SK-N-SH treated with all-trans-retinoic acid at 6 μM for 48 hours (cell line): Measurements from ENCODE around the gene EML1.

Experiments
- ATAC-seq: fragments of 200-7000 bp; cut with Tn5 transposase; 3 replicates; pipeline ENCODE4 v1.9.1; 2020; ENCODE audit warnings: mild to moderate bottlenecking, moderate library complexity
- ARNTL ChIP-seq: fragments of 450-650 bp; formaldehyde crosslinking; IDR thresholded peaks from 2 replicates; pipeline ENCODE4 v1.5.0; 2020; ENCODE audit warnings: low read depth, mild to moderate bottlenecking, moderate library complexity, borderline replicate concordance
- BACH2 ChIP-seq: fragments of 250-450 bp; sonication (Bioruptor Pico); IDR thresholded peaks from 2 replicates; pipeline ENCODE4 v1.9.0; 2021; ENCODE audit warnings: mild to moderate bottlenecking, borderline replicate concordance
- CREB5 ChIP-seq: fragments of 250-450 bp; sonication (Bioruptor Pico); IDR thresholded peaks from 2 replicates; pipeline ENCODE4 v1.5.1; 2020; ENCODE audit warnings: low read depth, mild to moderate bottlenecking, moderate library complexity
- CSRNP3 ChIP-seq: fragments of 250-450 bp; sonication (Bioruptor Pico); IDR thresholded peaks from 2 replicates; pipeline ENCODE4 v1.5.1; 2021; ENCODE audit warnings: mild to moderate bottlenecking, moderate library complexity
- ESRRG ChIP-seq: fragments of 250-450 bp; sonication (Bioruptor Pico); IDR thresholded peaks from 2 replicates; pipeline ENCODE4 v1.6.1; 2021; ENCODE audit warnings: mild to moderate bottlenecking
- ISL1 ChIP-seq: fragments of 250-450 bp; sonication (Bioruptor Pico); IDR thresholded peaks from 2 replicates; pipeline ENCODE4 v2.1.2; 2022; ENCODE audit warnings: mild to moderate bottlenecking, moderate library complexity
- OSR1 ChIP-seq: fragments of 250-450 bp; sonication (Bioruptor Pico); IDR thresholded peaks from 2 replicates; pipeline ENCODE4 v1.8.0; 2022; ENCODE audit warnings: moderate library complexity, mild to moderate bottlenecking, inconsistent platforms
- PATZ1 ChIP-seq: fragments of 250-450 bp; sonication (Bioruptor Pico); IDR thresholded peaks from 2 replicates; pipeline ENCODE4 v1.8.0; 2020; ENCODE audit warnings: mild to moderate bottlenecking, moderate library complexity, borderline replicate concordance
- POU6F1 ChIP-seq: fragments of 250-450 bp; sonication (Bioruptor Pico); IDR thresholded peaks from 2 replicates; pipeline ENCODE4 v1.8.0; 2021; ENCODE audit warnings: low read depth, mild to moderate bottlenecking, moderate library complexity, borderline replicate concordance
- PPARA ChIP-seq: fragments of 250-450 bp; sonication (Bioruptor Pico); IDR thresholded peaks from 2 replicates; pipeline ENCODE4 v1.5.0; 2020; ENCODE audit warnings: mild to moderate bottlenecking, borderline replicate concordance
- RARB ChIP-seq: fragments of 250-450 bp; sonication (Bioruptor Pico); IDR thresholded peaks from 2 replicates; pipeline ENCODE4 v1.8.0; 2021; ENCODE audit warnings: mild to moderate bottlenecking, moderate library complexity
- SNAI2 ChIP-seq: fragments of 250-450 bp; sonication (Bioruptor Pico); IDR thresholded peaks from 2 replicates; pipeline ENCODE4 v1.5.0; 2020; ENCODE audit warnings: mild to moderate bottlenecking, moderate library complexity
- TCF4 ChIP-seq: fragments of 250-450 bp; sonication (Bioruptor Pico); IDR thresholded peaks from 2 replicates; pipeline ENCODE4 v1.8.0; 2021; ENCODE audit warnings: mild to moderate bottlenecking, moderate library complexity, borderline replicate concordance
- TOX ChIP-seq: fragments of 250-450 bp; sonication (Bioruptor Pico); IDR thresholded peaks from 2 replicates; pipeline ENCODE4 v1.8.0; 2021; ENCODE audit warnings: mild to moderate bottlenecking, moderate library complexity, borderline replicate concordance
- TSHZ2 ChIP-seq: fragments of 250-450 bp; sonication (Bioruptor Pico); IDR thresholded peaks from 2 replicates; pipeline ENCODE4 v1.5.0; 2020; ENCODE audit warnings: mild to moderate bottlenecking, moderate library complexity
- ZC3H10 ChIP-seq: fragments of 250-450 bp; sonication (Bioruptor Pico); IDR thresholded peaks from 2 replicates; pipeline ENCODE4 v1.5.1; 2021; ENCODE audit warnings: mild to moderate bottlenecking, moderate library complexity
- ZFP3 ChIP-seq: fragments of 250-450 bp; sonication (Bioruptor Pico); IDR thresholded peaks from 2 replicates; pipeline ENCODE4 v1.5.0; 2020; ENCODE audit warnings: mild to moderate bottlenecking, moderate library complexity
- ZFP30 ChIP-seq: fragments of 450-650 bp; formaldehyde crosslinking; IDR thresholded peaks from 2 replicates; pipeline ENCODE4 v1.5.0; 2022; ENCODE audit warnings: mild to moderate bottlenecking, moderate library complexity
- ZNF565 ChIP-seq: fragments of 450-650 bp; formaldehyde crosslinking; conservative IDR thresholded peaks from 2 replicates; pipeline ENCODE4 v1.5.0; 2020; ENCODE audit warnings: low read depth, mild to moderate bottlenecking, moderate library complexity
- ZNF70 ChIP-seq: fragments of 450-650 bp; formaldehyde crosslinking; IDR thresholded peaks from 2 replicates; pipeline ENCODE4 v1.5.0; 2020; ENCODE audit warnings: mild to moderate bottlenecking, moderate library complexity
- ZNF8 ChIP-seq: fragments of 450-650 bp; formaldehyde crosslinking; IDR thresholded peaks from 2 replicates; pipeline ENCODE4 v1.5.0; 2020; ENCODE audit warnings: mild to moderate bottlenecking, moderate library complexity

EML1 gene

GRCh38 chr14:99812892-99813291 is 19.7 kb downstream of the EML1 start:
- TF ChIP-seq ZNF70 (CRISPR knock-in tag), result no peak
- ATAC-seq, result no peak

GRCh38 chr14:99815696-99816095 is 22.5 kb downstream of the EML1 start:
- TF ChIP-seq TSHZ2 (CRISPR knock-in tag) (no peak), BACH2 (CRISPR knock-in tag) (no peak), ARNTL (no peak), CREB5 (CRISPR knock-in tag) (no peak), ZNF70 (CRISPR knock-in tag) (no peak), ISL1 (CRISPR knock-in tag) (no peak), OSR1 (no peak), ESRRG (no peak), TOX (CRISPR knock-in tag) (no peak), ZFP30 (CRISPR knock-in tag) (no peak), ZNF8 (CRISPR knock-in tag) (no peak), ZNF565 (no peak), RARB (CRISPR knock-in tag) (no peak), POU6F1 (CRISPR knock-in tag) (no peak), PATZ1 (CRISPR knock-in tag) (no peak), PPARA (no peak), TCF4 (no peak), SNAI2 (CRISPR knock-in tag) (no peak), CSRNP3 (CRISPR knock-in tag) (no peak), ZC3H10 (no peak)
- ATAC-seq, result no peak

GRCh38 chr14:99816217-99816616 is 23.0 kb downstream of the EML1 start:
- TF ChIP-seq ZFP3 (CRISPR knock-in tag), result no peak
- no peak for TF ChIP-seq PATZ1 (CRISPR knock-in tag)

More at GRCh38 chr14:99816217-99816616, 23.0 kb downstream of the EML1 start:
- no peak for ATAC-seq
